Neural cell (in vitro differentiated cells): Measurements from ENCODE around the gene SRC.
"Not testable (repeated sequence)": the region's sequence is repeated elsewhere in the genome, so short reads cannot be mapped to it uniquely, and the experiment has no call there.

Experiments
- CTCF ChIP-seq: fragments of 450-650 bp; IDR thresholded peaks from 2 replicates; pipeline ENCODE4 v1.5.1; 2014; ENCODE audit warnings: antibody characterized with exemption, mild to moderate bottlenecking, moderate library complexity; ENCODE audit not compliant: poor library complexity, severe bottlenecking
- EP300 ChIP-seq: fragments of 450-650 bp; conservative IDR thresholded peaks from 2 replicates; pipeline ENCODE4 v1.6.1; 2014; ENCODE audit warnings: antibody characterized with exemption, mild to moderate bottlenecking, moderate library complexity; ENCODE audit not compliant: poor library complexity, severe bottlenecking
- MXI1 ChIP-seq: fragments of 450-650 bp; conservative IDR thresholded peaks from 2 replicates; pipeline ENCODE4 v1.6.1; 2014; ENCODE audit warnings: antibody characterized with exemption, mild to moderate bottlenecking; ENCODE audit not compliant: poor library complexity, severe bottlenecking
- TAF1 ChIP-seq: IDR thresholded peaks from 2 replicates; pipeline ENCODE4 v1.6.1; 2012; ENCODE audit warnings: low read depth

- not testable (repeated sequence) for TF ChIP-seq CTCF, TAF1, MXI1, EP300
These were observed 6.2 kb upstream of the SRC start for GRCh38 chr20:37339764-37340109.
